ENCODE measurements around the gene EMC10.
A peak's percentile ranks its signal among the peaks of the same experiment; 100 is the strongest.
"Not testable (repeated sequence)": the region's sequence is repeated elsewhere in the genome, so short reads cannot be mapped to it uniquely, and the experiment has no call there.

EMC10 gene

DNA sequence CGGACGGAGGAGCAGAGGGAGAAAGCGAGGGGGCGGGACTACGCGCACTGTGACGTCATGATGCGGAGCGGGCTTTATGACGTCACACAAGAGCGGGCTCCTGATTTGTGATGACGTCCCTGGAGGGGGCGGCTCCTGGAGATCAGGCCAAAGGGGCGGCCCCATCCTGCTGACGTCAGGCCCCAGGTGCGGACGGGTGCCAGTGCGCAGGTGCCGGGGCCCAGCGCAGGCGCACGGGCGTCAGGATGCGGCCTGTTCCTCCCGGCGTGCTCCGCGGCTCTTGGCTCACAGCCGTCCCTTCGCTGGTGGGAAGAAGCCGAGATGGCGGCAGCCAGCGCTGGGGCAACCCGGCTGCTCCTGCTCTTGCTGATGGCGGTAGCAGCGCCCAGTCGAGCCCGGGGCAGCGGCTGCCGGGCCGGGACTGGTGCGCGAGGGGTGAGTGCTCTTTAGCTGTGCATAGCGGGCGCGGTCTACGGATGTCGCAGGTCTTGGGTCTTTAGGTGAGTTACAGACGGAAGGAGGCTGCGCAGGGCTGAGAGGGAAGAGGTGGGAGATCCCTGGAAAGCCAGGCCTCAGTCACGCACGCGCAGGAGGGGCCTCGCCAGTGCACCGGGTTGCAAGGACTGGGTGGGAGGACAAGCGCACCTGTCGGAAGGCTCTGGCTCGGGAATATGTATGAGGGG lies at the start of gene EMC10, which contains the start of gene GARIN5A:
TSS of gene EMC10 (plus strand) at position 284 of the 683 bp plus-strand sequence. CDS start at position 322, 38 bp downstream.
TSS of gene GARIN5A (minus strand) at position 625 of the 683 bp plus-strand sequence. CDS start at position 165, 460 bp downstream.
- DNase-seq (ENCODE audit: low spot score) = peak; percentile 99

GRCh38 chr19:50427318-50427925 lies 48.9 kb upstream of the EMC10 start:
- DNase-seq (ENCODE audit: low spot score) = no peak

- DNase-seq (ENCODE audit: low spot score) = no peak
Measured at GRCh38 chr19:50427997-50428425, 48.3 kb upstream of the EMC10 start.

DNA sequence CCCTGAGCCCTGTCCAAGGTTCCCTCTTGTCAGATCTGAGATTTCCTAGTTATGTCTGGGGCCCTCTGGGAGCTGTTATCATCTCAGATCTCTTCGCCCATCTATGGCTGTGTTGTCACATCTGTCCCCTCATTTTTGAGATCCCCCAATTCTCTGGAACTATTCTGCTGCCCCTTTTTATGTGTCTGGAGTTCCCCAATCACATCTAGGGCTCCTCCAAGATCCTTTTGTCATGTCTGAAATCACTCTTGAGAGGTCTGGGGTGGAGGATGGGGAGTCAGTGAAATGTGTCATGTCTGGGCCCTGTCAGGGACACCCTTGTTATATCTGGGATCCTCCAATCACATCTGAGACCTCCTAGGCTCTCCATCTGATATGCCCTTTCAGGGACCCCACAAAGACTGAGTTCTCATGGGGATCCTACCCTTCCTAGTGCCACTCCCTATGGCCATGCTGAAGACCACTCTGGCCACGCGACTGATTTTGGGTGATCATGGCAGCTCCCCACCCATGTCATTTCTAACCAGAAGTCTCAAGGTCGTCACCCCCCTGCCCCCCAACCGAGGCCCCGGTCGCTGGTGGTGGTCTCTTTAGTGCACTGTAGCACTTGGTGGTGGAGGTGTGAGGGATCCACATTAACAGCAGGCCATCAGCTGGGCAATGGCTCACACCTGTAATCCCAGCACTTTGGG lies 47.4 kb upstream of the EMC10 start:
- DNase-seq (ENCODE audit: low spot score) = no peak

DNA sequence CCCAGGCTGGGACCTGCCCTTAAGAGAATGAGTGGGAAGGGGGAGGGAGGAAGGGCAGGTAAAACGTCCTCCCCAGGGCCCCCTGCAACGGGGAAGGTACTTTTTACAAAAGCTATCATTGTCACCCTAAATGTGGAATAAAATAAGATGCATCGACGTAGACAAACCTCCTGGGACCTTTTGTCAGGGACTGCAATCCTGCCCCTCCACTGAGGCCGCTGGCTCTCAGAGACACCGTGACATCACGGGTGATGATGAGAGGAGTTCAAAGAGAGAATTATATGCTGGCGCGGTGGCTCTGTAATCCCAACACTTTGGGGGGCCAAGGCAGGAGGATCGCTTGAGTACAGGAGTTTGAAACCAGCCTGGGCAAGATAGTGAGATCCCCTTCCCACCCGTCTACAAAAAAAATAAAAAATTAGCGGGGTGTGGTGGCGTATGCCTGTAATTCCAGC lies 45.4 kb upstream of the EMC10 start:
- no peak for DNase-seq (ENCODE audit: low spot score)

DNA sequence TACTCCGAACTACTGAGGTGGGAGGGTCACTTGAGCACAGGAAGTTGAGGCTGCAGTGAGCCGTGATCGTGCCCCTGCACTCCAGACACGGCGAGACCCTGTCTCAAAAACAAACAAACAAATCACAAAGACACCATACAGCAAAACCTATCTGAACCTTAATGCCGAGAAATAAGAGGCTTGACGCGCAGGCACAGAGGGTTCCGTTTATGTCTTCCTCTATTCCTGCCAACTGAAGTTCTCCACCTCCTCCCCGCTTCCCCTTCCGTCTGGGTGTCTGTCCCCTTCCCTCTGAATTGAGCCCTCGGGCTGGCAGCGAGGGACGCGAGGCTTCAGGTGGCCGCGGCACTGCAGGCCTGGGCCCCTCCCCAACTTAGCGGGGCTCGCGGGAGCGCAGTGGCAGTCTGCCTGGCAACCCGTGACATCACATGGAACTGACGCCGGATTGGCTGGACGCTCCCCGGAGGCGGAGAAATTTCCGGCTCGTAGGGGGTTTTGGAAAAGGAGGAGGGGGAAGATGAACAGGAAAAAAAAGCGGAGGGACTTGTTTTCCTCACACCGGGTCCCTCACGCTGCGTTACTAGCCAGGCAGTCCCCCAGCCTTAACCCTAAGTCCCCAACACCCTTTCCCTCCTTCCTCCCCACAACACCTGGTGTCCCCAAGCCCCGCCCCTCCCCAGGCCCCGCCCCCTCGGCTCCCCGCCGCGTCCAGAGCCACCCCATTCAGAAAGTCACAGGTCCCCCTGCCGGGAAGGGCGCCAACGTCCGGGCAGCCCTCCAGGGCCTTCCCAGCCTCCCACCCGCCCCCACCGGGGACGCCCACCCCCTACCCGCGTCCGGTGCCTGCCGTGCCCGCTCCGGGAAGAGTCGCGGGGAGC lies 44.7 kb upstream of the EMC10 start:
- DNase-seq (ENCODE audit: low spot score) = peak; percentile 94

DNA sequence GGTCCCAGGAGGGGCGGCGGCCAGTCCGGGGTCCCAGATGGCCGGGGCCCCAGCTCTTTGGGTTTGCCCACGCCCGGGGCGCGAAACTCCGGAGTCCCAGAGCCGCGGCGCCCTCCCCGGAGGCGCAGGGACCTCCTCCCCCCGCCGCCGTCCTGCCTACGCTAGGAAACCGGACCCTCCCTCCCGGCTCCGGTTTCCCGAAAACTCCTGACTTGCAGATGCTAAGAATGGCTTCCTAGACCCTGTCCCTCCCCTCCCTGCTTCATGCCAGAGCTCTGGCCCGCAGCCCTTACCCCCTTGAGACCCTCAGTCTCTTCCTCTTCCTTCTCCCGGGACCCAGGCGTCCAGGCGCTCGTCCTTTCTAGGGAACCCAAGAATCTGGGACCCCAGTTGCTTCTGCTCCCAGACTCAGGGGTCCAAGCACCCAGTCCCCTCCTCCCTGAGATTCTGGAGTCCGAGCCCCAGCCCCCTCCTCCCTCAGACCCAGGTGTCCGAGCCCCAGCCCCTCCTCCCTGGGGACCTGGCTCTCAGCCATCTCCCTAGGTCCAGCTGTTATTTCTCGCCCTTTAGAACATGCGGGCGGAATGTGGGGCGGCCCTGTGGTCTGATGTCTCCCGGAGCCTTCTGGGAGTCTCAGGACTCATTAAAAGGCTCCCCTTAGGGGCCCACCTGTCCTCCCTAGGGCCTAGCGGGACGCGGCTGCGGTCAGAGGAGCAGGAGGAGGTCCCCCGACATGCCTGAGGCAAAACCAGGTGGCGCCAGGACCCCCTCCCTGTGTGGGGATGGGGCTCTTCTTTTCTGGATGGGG lies 43.9 kb upstream of the EMC10 start, which contains the start of gene MYBPC2:
TSS of gene MYBPC2 (plus strand) at position 672 of the 808 bp plus-strand sequence. CDS start at position 734, 62 bp downstream.
- no peak for DNase-seq (ENCODE audit: low spot score)

DNA sequence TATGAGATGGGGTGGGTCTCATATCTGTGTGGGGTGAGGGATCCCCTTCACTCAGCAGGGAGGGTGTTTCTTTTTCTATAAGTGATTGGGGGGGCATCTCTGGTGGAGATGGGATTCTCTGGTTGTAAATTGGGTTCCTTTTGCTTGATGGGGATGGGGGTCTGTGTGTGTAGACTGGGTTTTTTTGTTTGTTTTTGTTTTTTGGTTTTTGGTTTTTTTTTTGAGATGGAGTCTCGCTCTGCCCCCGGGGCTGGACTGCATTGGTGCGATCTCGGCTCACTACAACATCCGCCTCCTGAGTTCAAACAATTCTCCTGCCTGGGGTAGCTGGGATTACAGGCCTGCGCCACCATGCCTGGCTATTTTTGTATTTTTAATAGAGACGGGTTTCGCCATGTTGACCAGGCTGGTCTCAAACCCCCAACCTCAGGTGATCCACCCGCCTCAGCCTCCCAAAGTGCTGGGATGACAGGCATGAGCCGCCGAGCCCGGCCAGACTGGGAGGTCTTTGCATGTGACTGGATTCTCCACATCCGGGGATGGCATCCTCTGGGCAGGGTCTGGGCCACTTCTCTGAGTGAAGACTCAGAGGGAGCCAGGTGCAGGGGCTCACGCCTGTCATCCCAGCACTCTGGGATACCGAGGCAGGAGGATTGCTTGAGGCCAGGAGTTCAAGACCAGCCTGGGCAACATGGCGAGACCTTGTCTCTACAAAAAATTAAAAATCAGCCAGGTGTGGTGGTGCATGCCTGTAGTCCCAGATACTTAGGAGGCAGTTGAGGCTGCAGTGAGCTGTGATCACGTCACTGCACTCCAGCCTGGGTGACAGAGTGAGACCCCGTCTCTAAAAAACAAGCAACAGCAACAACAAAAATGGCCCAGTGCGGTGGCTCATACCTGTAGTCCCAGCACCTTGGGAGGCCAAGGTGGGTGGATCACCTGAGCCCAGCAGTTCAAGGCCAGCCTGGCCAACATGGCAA lies 42.8 kb upstream of the EMC10 start:
- no peak for DNase-seq (ENCODE audit: low spot score)

DNA sequence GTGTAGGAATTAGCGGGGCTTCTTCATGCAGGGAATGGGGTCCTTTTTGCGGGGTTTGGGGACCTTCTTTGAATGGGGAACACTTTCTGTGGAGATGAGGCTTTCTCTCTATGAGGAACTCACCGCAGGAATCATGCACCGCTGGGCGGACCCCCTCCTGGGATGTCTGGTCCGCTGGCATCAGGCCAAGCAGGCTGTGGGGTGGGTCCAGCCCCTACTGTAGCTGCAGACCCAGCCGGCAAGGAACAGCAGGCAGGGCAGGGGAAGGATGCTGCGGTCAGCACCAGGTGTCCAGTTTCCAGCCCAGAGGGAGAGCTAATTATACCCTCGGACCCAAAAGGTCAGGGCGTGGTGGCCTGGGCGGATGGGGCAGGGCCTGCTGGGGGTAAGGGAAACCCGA lies 41.8 kb upstream of the EMC10 start:
- no peak for DNase-seq (ENCODE audit: low spot score)

DNA sequence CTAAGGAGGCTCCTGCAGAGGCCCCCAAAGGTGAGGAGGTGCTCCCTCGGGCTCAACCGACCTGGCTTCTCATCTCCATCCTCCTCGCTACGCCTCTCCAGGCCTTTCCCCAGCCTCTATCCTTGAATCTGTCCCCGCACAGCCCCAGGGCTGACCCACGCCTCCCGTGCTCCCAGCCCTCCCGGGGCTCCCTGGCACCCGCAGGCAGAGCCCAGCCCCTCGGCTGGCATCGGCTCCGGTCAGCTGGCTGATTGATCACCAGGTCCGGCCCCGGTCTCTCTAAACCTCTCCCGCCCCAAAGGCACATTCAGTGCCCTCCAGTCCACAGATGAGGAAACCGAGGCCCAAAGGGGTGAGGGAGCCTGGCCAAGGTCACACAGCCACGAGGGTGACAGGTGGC lies 41.1 kb upstream of the EMC10 start:
- no peak for DNase-seq (ENCODE audit: low spot score)

GRCh38 chr19:50435627-50436026 lies 40.7 kb upstream of the EMC10 start:
- no peak for DNase-seq (ENCODE audit: low spot score)

- DNase-seq (ENCODE audit: low spot score) = no peak
Measured at GRCh38 chr19:50437862-50438449, 38.4 kb upstream of the EMC10 start.

DNA sequence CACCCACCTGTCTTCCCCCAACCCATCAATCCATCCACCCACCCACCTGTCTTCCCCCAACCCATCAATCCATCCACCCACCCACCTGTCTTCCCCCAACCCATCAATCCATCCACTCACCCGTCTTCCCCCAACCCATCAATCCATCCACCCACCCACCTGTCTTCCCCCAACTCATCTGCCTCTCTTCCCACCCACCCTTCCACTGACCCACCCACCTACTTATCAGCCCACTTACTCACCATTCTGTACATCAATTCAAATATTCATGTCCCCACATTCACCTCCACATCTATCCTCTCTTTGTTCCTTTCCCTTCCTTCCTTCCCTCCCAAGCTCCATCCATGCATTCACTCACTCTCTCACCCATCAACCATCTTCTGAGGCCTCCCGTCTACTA lies 37.2 kb upstream of the EMC10 start:
- DNase-seq (ENCODE audit: low spot score) = not testable (repeated sequence)

GRCh38 chr19:50444059-50444458 lies 32.2 kb upstream of the EMC10 start:
- no peak for DNase-seq (ENCODE audit: low spot score)

GRCh38 chr19:50447053-50447452 lies 29.3 kb upstream of the EMC10 start:
- no peak for DNase-seq (ENCODE audit: low spot score)

GRCh38 chr19:50447750-50448149 lies 28.6 kb upstream of the EMC10 start:
- DNase-seq (ENCODE audit: low spot score) = no peak

GRCh38 chr19:50449236-50449899 lies 26.9 kb upstream of the EMC10 start:
- DNase-seq (ENCODE audit: low spot score) = no peak

DNA sequence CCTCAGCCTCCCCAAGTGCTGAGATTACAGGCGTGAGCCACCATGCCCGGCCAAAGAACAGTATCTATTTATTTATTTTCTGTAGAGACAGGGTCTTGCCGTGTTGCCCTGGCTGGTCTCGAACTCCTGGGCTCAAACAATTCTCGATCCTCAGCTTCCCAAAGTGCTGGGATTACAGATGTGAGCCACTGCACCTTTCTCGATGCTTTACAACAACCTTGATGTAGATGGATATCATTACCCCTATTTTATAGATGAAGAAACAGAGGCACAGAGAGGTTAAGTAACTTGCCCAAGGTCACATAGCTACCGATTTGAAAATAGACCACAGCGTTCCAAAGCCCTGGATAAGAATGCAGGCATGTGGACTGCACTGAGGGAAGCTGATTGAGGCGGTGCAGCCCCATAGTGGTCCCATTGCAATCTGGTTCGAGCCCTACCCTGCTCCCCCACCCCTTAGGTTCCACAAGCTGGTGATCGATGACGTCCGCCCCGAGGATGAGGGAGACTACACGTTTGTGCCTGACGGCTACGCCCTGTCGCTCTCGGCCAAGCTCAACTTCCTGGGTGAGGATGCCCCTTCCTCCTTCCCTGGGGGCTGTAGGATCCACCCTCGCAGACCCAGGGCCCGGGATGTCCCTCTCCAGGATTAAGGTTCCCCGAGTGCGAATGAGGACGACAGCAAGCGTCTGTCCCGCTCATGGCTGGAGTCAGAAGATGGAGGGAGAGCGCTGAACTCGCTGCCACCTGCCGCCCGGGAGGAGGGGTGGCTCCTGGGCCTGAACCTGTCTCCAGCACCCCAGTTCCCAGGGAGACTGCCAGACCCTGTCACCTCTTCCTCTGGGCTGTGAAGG lies 25.7 kb upstream of the EMC10 start:
- no peak for DNase-seq (ENCODE audit: low spot score)

Measured in hepatic stellate cell (primary cell).